ENCODE results near the gene SUCLG2. TPM values are rescaled to one million over a fixed set of nuclear protein-coding genes. Genes with fewer than 3 reads are reported as not detected.
A peak's percentile ranks its signal among the peaks of the same experiment; 100 is the strongest.
"Not testable (repeated sequence)": the region's sequence is repeated elsewhere in the genome, so short reads cannot be mapped to it uniquely, and the experiment has no call there.

Gene SUCLG2
- total RNA-seq, 3 donors from 2014 or later (not counting 1 experiment from before 2014, with no cell fraction given), result 43.6 to 55.8 (median 49.9) TPM

DNA sequence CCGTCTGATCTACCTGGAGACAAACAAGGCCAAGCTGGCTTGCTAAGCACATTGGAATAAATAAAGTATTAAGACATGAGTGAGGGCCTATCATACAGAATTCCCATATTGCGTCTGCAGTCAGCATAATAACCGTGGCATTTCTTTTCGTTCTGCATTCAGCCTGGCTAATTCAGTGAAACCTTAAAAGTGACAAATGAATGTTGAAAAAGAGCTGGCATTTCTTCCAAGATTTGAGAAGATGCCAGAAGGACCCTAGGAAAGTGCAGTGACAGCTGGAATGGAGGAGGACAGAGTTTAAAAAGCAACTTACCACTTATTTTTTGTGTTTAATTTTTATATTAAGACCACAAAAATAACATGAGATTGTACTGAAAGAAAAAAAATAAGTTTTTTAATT lies 67.1 kb downstream of the SUCLG2 start:
- Histone ChIP-seq H3K27ac (ENCODE audit: low read length) (no peak overlapping the region), H3K4me3 (ENCODE audit: low read length) (no peak overlapping the region), H3K4me1 (ENCODE audit: control insufficient read depth, insufficient read depth, low read length) (no peaks in the 10 kb centered on the region), H3K9me3 (ENCODE audit: control insufficient read depth, insufficient read depth, low read length) (no peaks in the 10 kb centered on the region), H3K36me3 (ENCODE audit: control insufficient read depth, insufficient read depth, low read length) (peaks cover 5% of the 10 kb centered on the region), H3K27me3 (ENCODE audit: control insufficient read depth, insufficient read depth, low read length) (no peaks in the 10 kb centered on the region)
- H3K36me3 Mint-ChIP-seq, result no peaks in the 10 kb centered on the region
- peaks cover 64 to 70% of the 10 kb centered on the region in 2 donors for H3K4me1 Mint-ChIP-seq
- TF ChIP-seq CTCF (IDR thresholded peaks at IDR 0.05), result no peak
- no peak overlapping the region for H3K27ac Mint-ChIP-seq
- no peak for ATAC-seq
- intact Hi-C loops (cut with micrococcal nuclease), result no loop called here
- DNase-seq, result no peak
- H3K4me3 Mint-ChIP-seq, result no peak overlapping the region
- WGBS (ENCODE audit: insufficient coverage), result 97% methylated on average over 4 of the region's 4 CpGs
- no peaks in the 10 kb centered on the region for H3K9me3 Mint-ChIP-seq
- H3K27me3 Mint-ChIP-seq (ENCODE audit: low read depth in 2 of 2), result no peaks in the 10 kb centered on the region

GRCh38 chr3:67584608-67585007 lies 69.8 kb downstream of the SUCLG2 start:
- H3K27me3 ChIP-seq (ENCODE audit: control insufficient read depth, insufficient read depth, low read length); H3K36me3 ChIP-seq (ENCODE audit: control insufficient read depth, insufficient read depth, low read length); H3K27ac ChIP-seq (ENCODE audit: low read length); H3K9me3 Mint-ChIP-seq; DNase-seq; H3K36me3 Mint-ChIP-seq; H3K27me3 Mint-ChIP-seq (ENCODE audit: low read depth in 2 of 2); ATAC-seq; intact Hi-C loops (cut with micrococcal nuclease); H3K4me3 Mint-ChIP-seq; H3K9me3 ChIP-seq (ENCODE audit: control insufficient read depth, insufficient read depth, low read length); H3K4me1 ChIP-seq (ENCODE audit: control insufficient read depth, insufficient read depth, low read length); H3K4me3 ChIP-seq (ENCODE audit: low read length): not testable (repeated sequence)
- Mint-ChIP-seq H3K4me1 (peaks cover 49 to 70% of the 10 kb centered on the region in 2 donors), H3K27ac (peak overlapping the region in 1 of 2 donors; percentile 23)
- no CpG with 5 or more reads among the region's 3 CpGs for WGBS (ENCODE audit: insufficient coverage)

DNA sequence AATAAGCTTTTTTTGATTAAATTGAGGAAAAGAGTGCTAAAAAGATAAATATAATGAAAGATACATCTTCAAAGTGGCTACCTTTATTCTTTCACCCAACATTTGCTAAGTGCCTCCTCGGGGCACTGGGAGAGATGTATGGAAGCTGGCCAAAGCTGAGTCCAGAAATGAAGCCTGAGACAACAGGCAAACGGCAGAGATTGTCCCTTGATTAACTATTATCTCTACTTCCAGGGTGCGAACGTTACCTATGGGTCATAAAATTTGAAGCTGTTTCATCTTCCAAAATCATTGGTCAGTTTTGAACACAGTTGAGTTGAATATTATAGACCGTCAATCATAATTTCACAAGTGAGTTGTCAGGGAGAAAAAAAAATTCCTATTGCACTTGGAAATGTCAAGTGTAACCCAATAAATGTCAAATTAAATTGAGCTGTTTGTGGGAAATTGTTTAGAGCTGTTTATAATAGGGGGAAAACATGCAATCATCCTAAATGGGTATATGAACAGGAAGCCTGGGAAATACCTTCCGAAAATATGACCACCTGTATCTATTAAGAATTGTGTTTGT lies 73.9 kb downstream of the SUCLG2 start:
- Mint-ChIP-seq H3K27ac (no peak overlapping the region), H3K4me1 (peaks cover 41 to 55% of the 10 kb centered on the region in 2 donors), H3K36me3 (no peaks in the 10 kb centered on the region), H3K27me3 (ENCODE audit: low read depth in 2 of 2) (no peaks in the 10 kb centered on the region), H3K9me3 (no peaks in the 10 kb centered on the region), H3K4me3 (no peak overlapping the region)
- Histone ChIP-seq H3K9me3 (ENCODE audit: control insufficient read depth, insufficient read depth, low read length) (no peaks in the 10 kb centered on the region), H3K27ac (ENCODE audit: low read length) (no peak overlapping the region), H3K4me1 (ENCODE audit: control insufficient read depth, insufficient read depth, low read length) (no peaks in the 10 kb centered on the region), H3K27me3 (ENCODE audit: control insufficient read depth, insufficient read depth, low read length) (no peaks in the 10 kb centered on the region), H3K36me3 (ENCODE audit: control insufficient read depth, insufficient read depth, low read length) (peaks cover 3% of the 10 kb centered on the region), H3K4me3 (ENCODE audit: low read length) (no peak overlapping the region)
- WGBS (ENCODE audit: insufficient coverage), result 100% methylated on average over 5 of the region's 6 CpGs
- ATAC-seq (no peak), DNase-seq (no peak)
- intact Hi-C loops (cut with micrococcal nuclease), result no loop called here
- TF ChIP-seq CTCF (IDR thresholded peaks at IDR 0.05), result no peak

- intact Hi-C loops (cut with micrococcal nuclease), result no loop called here
- peaks cover 37 to 43% of the 10 kb centered on the region in 2 donors for H3K4me1 Mint-ChIP-seq
- ATAC-seq (no peak), DNase-seq (no peak)
- no peak for TF ChIP-seq CTCF (IDR thresholded peaks at IDR 0.05)
- H3K36me3 ChIP-seq (ENCODE audit: control insufficient read depth, insufficient read depth, low read length), result peaks cover 3% of the 10 kb centered on the region
- H3K4me3 Mint-ChIP-seq, result no peak overlapping the region
- 97% methylated on average over 5 of the region's 5 CpGs for WGBS (ENCODE audit: insufficient coverage)
- H3K27me3 Mint-ChIP-seq (ENCODE audit: low read depth in 2 of 2), result no peaks in the 10 kb centered on the region
- no peaks in the 10 kb centered on the region for H3K36me3 Mint-ChIP-seq
- H3K27me3 ChIP-seq (ENCODE audit: control insufficient read depth, insufficient read depth, low read length), result no peaks in the 10 kb centered on the region
- no peaks in the 10 kb centered on the region for H3K4me1 ChIP-seq (ENCODE audit: control insufficient read depth, insufficient read depth, low read length)
- H3K9me3 ChIP-seq (ENCODE audit: control insufficient read depth, insufficient read depth, low read length), result no peaks in the 10 kb centered on the region
- no peaks in the 10 kb centered on the region for H3K9me3 Mint-ChIP-seq
- no peak overlapping the region for H3K4me3 ChIP-seq (ENCODE audit: low read length)
- no peak overlapping the region for H3K27ac Mint-ChIP-seq
- H3K27ac ChIP-seq (ENCODE audit: low read length), result no peak overlapping the region
These were observed 76.0 kb downstream of the SUCLG2 start for GRCh38 chr3:67578416-67578815.

Data from natural killer cell (primary cell).